SJSA1 (cell line): ENCODE data around the gene ORAI1. TPM values are rescaled to one million over a fixed set of nuclear protein-coding genes. Genes with fewer than 3 reads are reported as not detected.
"Not testable (repeated sequence)": the region's sequence is repeated elsewhere in the genome, so short reads cannot be mapped to it uniquely, and the experiment has no call there.

Source experiments
- DNase-seq, 2 experiments: peaks; one replicate each; pipeline ENCODE4 v3.0.0-alpha.2; 2015 to 2020; ENCODE audit warnings: low spot score in 2 of 2, low read depth in 1 of 2
- H3K27ac ChIP-seq: fragments of 250-450 bp; sonication (Bioruptor Pico); 2 replicates; pipeline ENCODE4 v1.5.1; 2020; ENCODE audit warnings: mild to moderate bottlenecking, moderate library complexity
- H3K27me3 ChIP-seq: fragments of 250-450 bp; sonication (Bioruptor Pico); replicated peaks from 2 replicates; pipeline ENCODE4 v1.5.1; 2020; ENCODE audit warnings: mild to moderate bottlenecking, moderate library complexity
- H3K36me3 ChIP-seq: fragments of 250-450 bp; sonication (Bioruptor Pico); 2 replicates; pipeline ENCODE4 v1.5.1; 2020; ENCODE audit warnings: mild to moderate bottlenecking
- H3K4me1 ChIP-seq: fragments of 250-450 bp; sonication (Bioruptor Pico); replicated peaks from 2 replicates; pipeline ENCODE4 v1.6.1; 2021; ENCODE audit warnings: mild to moderate bottlenecking
- H3K4me3 ChIP-seq: fragments of 250-450 bp; sonication (Bioruptor Pico); 2 replicates; pipeline ENCODE4 v1.5.1; 2020; ENCODE audit warnings: mild to moderate bottlenecking
- H3K9me3 ChIP-seq: fragments of 250-450 bp; sonication (Bioruptor Pico); replicated peaks from 2 replicates; pipeline ENCODE4 v1.5.1; 2020; ENCODE audit warnings: mild to moderate bottlenecking
- total RNA-seq: library from RNA; depleted of rRNA; stranded (reverse); fragments of >200 nt; shearing (Covaris generic); gene quantifications from 2 replicates; pipeline ENCODE4 v1.2.3, GENCODE V29; 2014

The ORAI1 gene
- total RNA-seq, 1 experiment from 2014 or later, result 11.7 TPM

DNA sequence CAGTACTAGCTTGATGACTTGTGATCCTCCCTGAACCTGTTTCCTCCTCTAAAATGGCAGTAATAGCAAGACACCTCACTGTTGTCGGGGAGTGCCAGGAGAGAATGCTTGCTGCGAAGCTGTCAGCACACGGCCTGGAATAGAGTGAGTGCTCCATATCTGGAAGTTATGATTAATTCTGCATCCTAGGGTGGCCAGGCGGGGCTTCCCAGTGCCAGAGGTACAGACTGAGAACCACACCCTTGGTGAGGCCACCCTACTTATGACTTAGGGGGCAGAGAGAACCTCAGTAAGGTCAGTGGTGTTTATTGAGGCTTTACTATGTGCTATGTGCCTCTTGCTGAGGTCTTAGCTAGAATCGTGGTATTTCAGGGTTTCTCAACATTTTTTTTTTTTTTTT lies 23.0 kb downstream of the ORAI1 start:
- Histone ChIP-seq H3K9me3 (no peaks in the 10 kb centered on the region), H3K36me3 (no peaks in the 10 kb centered on the region), H3K27me3 (no peaks in the 10 kb centered on the region), H3K4me3 (no peak overlapping the region), H3K27ac (no peak overlapping the region), H3K4me1 (no peaks in the 10 kb centered on the region)
- no peak for DNase-seq

- Histone ChIP-seq H3K36me3 (no peaks in the 10 kb centered on the region), H3K27ac (no peak overlapping the region), H3K4me3 (no peak overlapping the region), H3K9me3 (no peaks in the 10 kb centered on the region), H3K27me3 (no peaks in the 10 kb centered on the region), H3K4me1 (no peaks in the 10 kb centered on the region)
- no peak for DNase-seq
Observed at GRCh38 chr12:121649819-121650353, 23.6 kb downstream of the ORAI1 start.

DNA sequence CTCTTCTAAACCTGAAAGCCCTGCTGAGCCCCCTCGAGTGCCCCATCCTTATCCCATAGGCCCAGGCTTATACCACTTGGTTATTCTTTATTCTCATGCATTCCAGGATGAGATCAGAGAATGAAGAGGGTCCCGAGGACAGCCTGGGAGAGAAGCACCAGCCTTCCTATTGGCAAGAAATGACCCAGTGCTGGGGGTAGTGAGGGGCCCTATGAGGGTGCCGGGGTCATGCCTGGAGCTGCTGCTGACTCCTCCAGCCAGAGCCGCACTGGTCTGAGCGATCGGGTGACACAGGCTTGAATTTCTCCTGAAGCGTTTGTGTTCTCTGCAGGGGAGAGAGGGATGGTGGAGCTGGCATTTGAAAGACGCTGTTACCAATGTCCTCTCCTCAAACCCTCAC lies 25.0 kb downstream of the ORAI1 start:
- Histone ChIP-seq H3K9me3 (no peaks in the 10 kb centered on the region), H3K4me3 (no peak overlapping the region), H3K27me3 (no peaks in the 10 kb centered on the region), H3K4me1 (no peaks in the 10 kb centered on the region), H3K36me3 (no peaks in the 10 kb centered on the region), H3K27ac (no peak overlapping the region)
- DNase-seq, result no peak

GRCh38 chr12:121652767-121653497 lies 26.6 kb downstream of the ORAI1 start:
- H3K27ac ChIP-seq, result no peak overlapping the region
- no peak for DNase-seq
- H3K9me3 ChIP-seq, result no peaks in the 10 kb centered on the region

GRCh38 chr12:121653999-121654398 lies 27.7 kb downstream of the ORAI1 start:
- Histone ChIP-seq H3K4me3 (no peak overlapping the region), H3K27me3 (no peaks in the 10 kb centered on the region), H3K9me3 (no peaks in the 10 kb centered on the region), H3K27ac (no peak overlapping the region), H3K4me1 (no peaks in the 10 kb centered on the region), H3K36me3 (no peaks in the 10 kb centered on the region)
- no peak for DNase-seq

More at GRCh38 chr12:121652767-121653497, 26.6 kb downstream of the ORAI1 start:
- no peaks in the 10 kb centered on the region for H3K4me1 ChIP-seq
- H3K27me3 ChIP-seq, result no peaks in the 10 kb centered on the region
- no peaks in the 10 kb centered on the region for H3K36me3 ChIP-seq
- no peak overlapping the region for H3K4me3 ChIP-seq

DNA sequence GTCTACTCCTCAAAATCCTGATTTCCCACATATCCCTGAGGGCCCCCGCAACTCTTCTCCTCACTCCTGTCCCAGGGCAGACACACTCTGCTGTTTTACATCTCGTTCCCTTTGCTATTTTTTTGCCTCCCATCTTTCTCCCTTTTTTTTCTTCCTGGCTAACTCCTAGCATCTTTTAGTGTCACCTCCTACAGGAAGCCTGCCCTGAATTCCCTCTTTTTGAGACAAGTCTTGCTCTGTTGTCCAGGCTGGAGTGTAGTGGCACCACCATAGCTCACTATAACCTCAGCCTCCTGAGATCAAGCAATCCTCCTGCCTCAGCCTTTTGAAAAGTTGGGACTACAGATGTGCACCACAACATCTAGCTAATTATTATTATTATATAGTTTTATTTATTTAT lies 29.8 kb downstream of the ORAI1 start:
- DNase-seq, result no peak
- no peak overlapping the region for H3K27ac ChIP-seq
- H3K36me3 ChIP-seq, result no peaks in the 10 kb centered on the region
- H3K9me3 ChIP-seq, result no peaks in the 10 kb centered on the region
- no peak overlapping the region for H3K4me3 ChIP-seq
- H3K27me3 ChIP-seq, result no peaks in the 10 kb centered on the region
- H3K4me1 ChIP-seq, result no peaks in the 10 kb centered on the region

GRCh38 chr12:121657305-121658008 lies 31.1 kb downstream of the ORAI1 start:
- Histone ChIP-seq H3K4me3 (no peak overlapping the region), H3K27me3 (no peaks in the 10 kb centered on the region), H3K36me3 (no peaks in the 10 kb centered on the region), H3K27ac (no peak overlapping the region), H3K4me1 (no peaks in the 10 kb centered on the region), H3K9me3 (no peaks in the 10 kb centered on the region)
- DNase-seq, result no peak

DNA sequence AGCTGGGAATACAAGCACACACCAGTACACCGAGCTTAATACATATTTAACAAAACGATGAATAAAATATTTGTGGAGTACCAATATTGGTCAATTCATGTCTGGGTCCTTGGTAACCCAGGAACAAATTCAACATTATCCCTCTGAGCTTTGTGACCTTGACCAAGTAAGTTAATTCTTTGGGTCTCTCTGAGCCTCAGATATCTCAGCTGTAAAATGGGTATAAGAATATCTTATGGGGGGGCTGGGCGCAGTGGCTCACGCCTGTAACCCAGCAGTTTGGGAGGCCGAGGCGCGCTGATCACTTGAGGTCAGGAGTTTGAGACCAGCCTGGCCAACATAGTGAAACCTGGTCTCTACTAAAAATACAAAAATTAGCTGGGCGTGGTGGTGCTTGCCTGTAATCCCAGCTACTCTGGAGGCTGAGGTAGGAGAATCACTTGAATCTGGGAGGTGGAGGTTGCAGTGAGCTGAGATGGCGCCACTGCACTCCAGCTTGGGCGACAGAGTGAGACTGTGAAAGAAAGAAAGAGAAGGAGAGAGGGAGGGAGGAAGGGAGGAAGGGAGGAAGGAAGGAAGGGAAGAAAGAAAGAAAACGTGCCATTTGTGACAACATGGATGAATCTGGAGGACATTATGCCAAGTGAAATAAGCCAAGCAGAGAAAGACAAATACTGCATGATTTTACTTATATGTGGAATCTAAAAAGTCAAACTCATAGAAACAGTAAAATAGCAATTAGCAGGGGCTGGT lies 35.2 kb downstream of the ORAI1 start:
- not testable (repeated sequence) for H3K4me3 ChIP-seq, DNase-seq, H3K27ac ChIP-seq, H3K36me3 ChIP-seq, H3K9me3 ChIP-seq, H3K4me1 ChIP-seq, H3K27me3 ChIP-seq

DNA sequence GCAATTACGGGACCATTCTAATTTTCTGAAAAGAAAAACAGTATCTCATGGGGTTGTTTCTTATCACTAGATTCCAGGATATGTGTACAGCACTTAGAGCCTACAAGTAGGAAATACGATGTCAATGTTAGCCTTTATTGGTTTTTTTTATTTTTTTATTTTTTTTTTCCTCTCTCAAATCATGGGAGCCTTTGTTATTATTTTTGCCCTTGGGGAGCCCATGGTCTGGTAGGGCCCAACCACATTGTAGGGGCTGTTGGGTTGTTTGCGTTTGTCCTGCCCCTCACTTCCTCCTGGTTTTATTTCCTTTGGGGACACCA lies 37.2 kb downstream of the ORAI1 start:
- Histone ChIP-seq H3K27me3 (no peaks in the 10 kb centered on the region), H3K9me3 (no peaks in the 10 kb centered on the region), H3K36me3 (no peaks in the 10 kb centered on the region), H3K4me3 (no peak overlapping the region), H3K27ac (no peak overlapping the region), H3K4me1 (no peaks in the 10 kb centered on the region)
- DNase-seq, result no peak

DNA sequence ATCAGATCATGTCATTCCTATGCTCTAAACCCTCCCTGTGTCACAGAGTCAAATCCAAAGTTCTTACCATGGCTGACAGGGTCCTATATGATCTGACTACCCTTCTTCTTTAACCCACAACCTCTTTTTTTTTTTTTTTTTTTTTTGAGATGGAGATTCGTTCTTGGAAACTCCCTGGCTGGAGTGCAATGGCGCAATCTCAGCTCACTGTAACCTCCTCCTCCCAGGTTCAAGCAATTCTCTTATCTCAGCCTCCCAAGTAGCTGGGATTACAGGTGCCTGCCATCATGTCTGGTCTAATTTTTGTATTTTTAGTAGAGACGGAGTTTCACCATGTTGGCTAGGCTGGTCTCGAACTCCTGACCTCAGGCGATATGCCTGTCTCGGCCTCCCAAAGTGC lies 40.5 kb downstream of the ORAI1 start:
- not testable (repeated sequence) for H3K27ac ChIP-seq, DNase-seq, H3K27me3 ChIP-seq, H3K4me3 ChIP-seq, H3K9me3 ChIP-seq, H3K36me3 ChIP-seq, H3K4me1 ChIP-seq

GRCh38 chr12:121668750-121669520 lies 42.6 kb downstream of the ORAI1 start:
- H3K27ac ChIP-seq, result no peak overlapping the region
- DNase-seq, result peak; percentile 31 to 64
- no peaks in the 10 kb centered on the region for H3K36me3 ChIP-seq

DNA sequence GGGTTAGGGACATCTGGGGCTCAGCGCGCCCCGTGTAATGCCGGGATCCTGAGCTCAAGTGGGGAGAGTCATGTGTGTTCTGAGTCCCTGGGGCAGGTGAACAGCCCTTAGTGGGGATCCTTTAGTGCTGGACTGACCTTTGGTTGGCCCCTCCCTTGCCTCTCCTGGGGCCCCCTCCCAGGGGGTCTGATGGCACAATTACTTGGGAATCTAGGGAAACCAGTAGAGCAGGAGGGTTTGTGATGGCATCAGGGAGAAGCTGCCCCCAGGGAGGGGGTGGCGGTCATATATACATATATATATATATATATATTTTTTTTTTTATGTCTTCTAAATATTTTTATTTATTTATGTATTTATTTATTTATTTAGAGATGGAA lies 43.2 kb downstream of the ORAI1 start, which contains the start of gene MORN3:
Gene MORN3 (minus strand): TSS at position 134 of the 380 bp plus-strand sequence. CDS start 171 bp downstream, outside the sequence.
- Histone ChIP-seq H3K4me1 (peaks cover 11% of the 10 kb centered on the region), H3K27me3 (no peaks in the 10 kb centered on the region), H3K4me3 (no peak within 1 kb of the TSS), H3K36me3 (no peaks in the 10 kb centered on the region), H3K9me3 (no peaks in the 10 kb centered on the region), H3K27ac (no peak within 1 kb of the TSS)
- DNase-seq, result no peak

More at GRCh38 chr12:121668750-121669520, 42.6 kb downstream of the ORAI1 start:
- H3K4me3 ChIP-seq, result no peak overlapping the region
- H3K4me1 ChIP-seq, result peaks cover 11% of the 10 kb centered on the region
- H3K9me3 ChIP-seq, result no peaks in the 10 kb centered on the region
- H3K27me3 ChIP-seq, result no peaks in the 10 kb centered on the region

GRCh38 chr12:121673013-121673511 lies 46.7 kb downstream of the ORAI1 start:
- H3K9me3 ChIP-seq, result no peaks in the 10 kb centered on the region
- DNase-seq, result no peak
- H3K27me3 ChIP-seq, result no peaks in the 10 kb centered on the region
- peaks cover 11% of the 10 kb centered on the region for H3K4me1 ChIP-seq
- peak overlapping the region; percentile 49; the same call in 1 of the 2 replicates for H3K27ac ChIP-seq
- peak overlapping the region; percentile 34 for H3K4me3 ChIP-seq
- H3K36me3 ChIP-seq, result no peaks in the 10 kb centered on the region
